Erythroblast (primary cell): ENCODE data around the gene COPRS.

Experiments used
- GATA1 ChIP-seq: IDR thresholded peaks from 2 replicates; pipeline ENCODE4 v1.6.1; 2011; ENCODE audit warnings: low read depth, mild to moderate bottlenecking, control low read depth, low read length, moderate library complexity
- POLR2A ChIP-seq: IDR thresholded peaks from 2 replicates; pipeline ENCODE4 v1.6.1; 2011; ENCODE audit warnings: mild to moderate bottlenecking, low read length

GRCh38 chr17:31856750-31857149 lies 2.3 kb downstream of the COPRS start:
- TF ChIP-seq POLR2A = no peak
- no peak for TF ChIP-seq GATA1
